GM18873 (cell line): ENCODE data around the gene GLYR1.

ENCODE experiments used
- ATAC-seq: cut with Tn5 transposase; IDR thresholded peaks from one replicate; pipeline ENCODE4 v1.9.1; 2021; ENCODE audit warnings: mild to moderate bottlenecking, moderate library complexity, moderate number of reproducible peaks; ENCODE audit not compliant: unreplicated experiment, low FRiP score

Gene GLYR1

DNA sequence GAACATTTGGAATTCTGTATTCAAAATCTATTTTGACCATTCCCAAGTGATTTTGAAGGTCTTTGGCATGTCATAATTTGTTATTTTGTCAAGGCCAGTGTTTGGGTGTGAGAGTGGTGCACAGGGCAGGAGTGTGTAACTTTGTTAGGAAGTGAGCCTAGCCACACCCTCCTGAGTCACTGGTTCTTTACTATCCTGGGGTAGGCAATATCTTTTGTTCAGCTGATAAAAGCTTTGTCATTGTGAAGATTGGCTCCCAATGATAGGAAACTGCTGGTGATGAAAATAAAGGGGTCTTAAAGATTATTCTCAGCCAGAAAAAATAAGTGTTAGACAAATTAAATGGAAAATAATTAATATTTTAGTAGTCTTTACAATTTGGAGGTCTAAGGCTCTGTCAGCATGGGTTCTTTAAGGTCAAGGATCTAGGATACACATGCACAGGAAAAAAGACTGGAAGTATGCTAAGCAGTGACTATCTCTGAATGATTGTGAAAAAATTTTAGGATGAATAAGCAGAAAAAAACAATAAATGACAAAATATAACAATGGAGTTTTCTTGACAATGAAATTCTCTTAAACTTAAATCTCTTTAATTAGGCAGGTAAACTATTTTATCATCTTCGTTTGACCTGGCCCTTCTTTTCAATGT lies 5.3 kb upstream of the GLYR1 start:
- ATAC-seq: no peak

DNA sequence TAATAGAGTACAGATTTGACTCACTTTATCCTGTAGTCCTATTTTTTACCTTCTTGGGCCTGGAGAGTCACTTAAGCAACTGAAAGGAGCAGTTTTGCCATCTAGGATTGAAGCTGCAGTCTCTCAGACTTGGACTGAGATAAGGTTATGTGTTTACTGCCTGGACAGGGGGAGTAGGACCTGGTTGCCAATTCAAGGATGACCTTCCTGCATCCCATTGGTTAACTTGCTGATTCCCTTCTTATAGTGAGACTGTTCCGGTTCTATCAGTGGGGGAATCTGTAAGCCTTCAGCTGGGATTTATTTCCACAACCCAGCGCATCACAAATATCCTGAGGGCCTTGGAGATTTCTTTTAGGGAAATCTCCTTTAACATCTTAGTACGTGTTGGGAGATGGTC lies 3.1 kb upstream of the GLYR1 start:
- ATAC-seq: no peak

DNA sequence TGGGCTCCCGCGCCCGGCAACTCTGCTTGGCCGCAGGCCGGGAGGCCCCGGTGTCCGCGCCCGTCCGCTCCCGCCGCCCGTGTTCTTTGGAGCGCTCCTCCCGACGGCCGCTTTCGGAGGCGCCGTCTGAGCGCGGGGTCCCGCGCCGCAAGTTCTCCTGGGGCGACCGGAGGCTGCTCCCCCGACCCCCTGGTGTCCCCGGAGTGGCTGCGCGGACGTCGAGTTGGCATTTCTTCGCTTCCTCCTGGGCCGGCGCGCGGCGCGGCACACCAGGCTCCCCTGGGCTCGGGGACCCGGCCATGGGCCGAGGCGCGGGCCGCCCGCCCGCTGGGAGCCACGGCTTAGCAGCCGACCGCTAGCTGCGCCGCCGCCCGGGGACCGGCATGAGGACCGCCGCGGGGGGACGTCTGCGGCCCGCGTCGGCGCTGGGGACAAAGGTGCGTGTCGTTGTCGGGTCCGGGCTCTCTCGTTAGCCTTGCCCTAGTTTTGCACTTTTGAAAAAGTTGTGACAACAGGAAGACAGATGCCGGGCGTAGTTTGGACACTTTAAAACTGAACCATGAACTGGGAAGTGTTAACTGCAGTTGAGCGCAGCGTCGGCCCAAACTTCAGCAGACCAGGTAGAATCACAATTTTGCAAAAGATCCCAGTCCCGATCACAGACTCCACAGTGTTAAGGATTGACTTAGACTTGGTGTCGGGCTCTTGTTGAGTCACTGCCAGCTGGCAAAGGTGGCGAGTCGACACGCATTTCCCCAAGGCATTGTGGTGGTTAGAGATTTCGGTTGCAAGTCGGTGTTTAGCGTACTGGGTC lies 893 bp upstream of the GLYR1 start:
- ATAC-seq: peak; percentile 13

GRCh38 chr16:4846503-4846900 lies 586 bp downstream of the GLYR1 start:
- ATAC-seq: no peak

- no peak for ATAC-seq
Measured at GRCh38 chr16:4840984-4841383, 6.1 kb downstream of the GLYR1 start.

DNA sequence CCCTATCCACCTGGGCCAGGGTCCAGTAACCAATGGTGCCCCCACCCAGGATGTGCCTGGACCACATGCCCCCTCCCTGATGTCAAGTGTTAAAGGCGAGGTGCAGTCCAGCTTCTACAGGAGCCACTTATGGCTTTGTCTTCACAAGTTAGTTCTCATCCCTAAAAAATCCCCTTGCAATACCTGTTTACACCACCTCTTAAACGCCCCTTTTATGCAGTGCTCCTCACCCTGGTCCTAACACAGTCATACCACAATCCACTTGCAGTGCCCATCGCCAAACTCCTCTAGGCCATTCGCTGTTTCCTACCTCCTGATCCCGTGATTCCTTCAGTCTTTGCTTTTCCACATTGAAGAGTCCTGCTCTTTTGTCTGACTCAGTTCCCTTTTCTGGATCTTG lies 7.1 kb downstream of the GLYR1 start:
- no peak for ATAC-seq

- ATAC-seq: no peak
Measured at GRCh38 chr16:4837733-4838501, 9.2 kb downstream of the GLYR1 start.

GRCh38 chr16:4836727-4837126 lies 10.4 kb downstream of the GLYR1 start:
- no peak for ATAC-seq

DNA sequence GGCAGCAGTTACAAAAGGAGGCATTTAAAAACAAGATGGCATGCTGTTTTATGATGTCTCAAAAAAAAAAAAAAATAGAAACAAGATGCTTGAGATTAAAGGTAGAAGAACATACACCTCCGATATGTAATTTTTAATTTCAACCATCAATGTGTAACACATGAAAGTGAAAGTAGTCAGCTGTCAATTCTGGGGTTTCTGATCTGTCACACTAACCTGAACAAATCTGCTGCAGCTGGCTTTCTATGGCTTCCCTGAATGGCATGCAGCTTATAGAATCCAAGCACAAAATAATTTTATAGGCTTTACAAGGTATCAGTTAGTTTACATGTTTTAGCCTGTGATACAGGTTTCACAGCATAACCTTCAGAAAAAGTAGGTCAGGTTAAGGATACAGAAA lies 13.5 kb downstream of the GLYR1 start:
- no peak for ATAC-seq

- ATAC-seq: no peak
Measured at GRCh38 chr16:4832698-4833343, 14.3 kb downstream of the GLYR1 start.

- no peak for ATAC-seq
Measured at GRCh38 chr16:4831616-4832015, 15.5 kb downstream of the GLYR1 start.

- ATAC-seq: no peak
Measured at GRCh38 chr16:4830408-4830807, 16.7 kb downstream of the GLYR1 start.

DNA sequence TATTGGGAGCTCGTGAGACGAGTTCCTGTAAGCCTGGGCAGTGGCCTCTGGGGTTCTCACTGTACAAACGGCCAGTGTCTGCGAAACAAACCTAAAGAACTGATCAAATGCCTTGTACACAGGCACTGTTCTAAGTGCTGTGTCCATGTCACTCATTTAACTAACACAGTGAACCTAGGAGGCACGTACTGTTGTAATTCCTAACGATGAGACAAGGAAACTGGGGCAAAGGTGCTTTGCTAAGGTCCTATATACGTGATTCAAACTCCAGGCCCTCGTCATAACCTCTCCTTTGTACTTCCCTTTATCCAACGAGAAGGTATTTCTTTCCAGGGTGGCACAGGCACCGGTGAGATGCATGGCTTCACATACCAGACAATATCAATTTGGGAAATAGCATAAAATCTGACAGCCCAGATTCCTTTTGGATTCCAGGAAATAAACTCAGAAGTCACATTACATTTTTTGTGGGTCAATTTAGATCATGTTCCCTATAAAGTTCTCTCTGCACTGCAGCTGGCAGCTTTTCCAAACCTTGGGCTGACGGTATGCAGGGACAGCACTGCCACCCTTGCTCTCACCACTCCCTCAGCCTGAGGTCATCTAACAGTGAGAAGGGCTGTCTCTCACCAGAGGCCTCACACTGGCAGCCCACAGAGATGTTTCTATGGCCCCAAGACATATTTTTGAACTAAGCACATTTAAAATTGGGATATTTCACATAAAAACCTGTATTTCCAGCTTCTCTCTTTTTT lies 18.3 kb downstream of the GLYR1 start:
- ATAC-seq: no peak

GRCh38 chr16:4826980-4827379 lies 20.1 kb downstream of the GLYR1 start:
- ATAC-seq: no peak

GRCh38 chr16:4826526-4826925 lies 20.6 kb downstream of the GLYR1 start:
- no peak for ATAC-seq

GRCh38 chr16:4825196-4825595 lies 21.9 kb downstream of the GLYR1 start:
- ATAC-seq: no peak

GRCh38 chr16:4820652-4821051 lies 26.4 kb downstream of the GLYR1 start:
- no peak for ATAC-seq

GRCh38 chr16:4814542-4815173 lies 32.4 kb downstream of the GLYR1 start:
- no peak for ATAC-seq

DNA sequence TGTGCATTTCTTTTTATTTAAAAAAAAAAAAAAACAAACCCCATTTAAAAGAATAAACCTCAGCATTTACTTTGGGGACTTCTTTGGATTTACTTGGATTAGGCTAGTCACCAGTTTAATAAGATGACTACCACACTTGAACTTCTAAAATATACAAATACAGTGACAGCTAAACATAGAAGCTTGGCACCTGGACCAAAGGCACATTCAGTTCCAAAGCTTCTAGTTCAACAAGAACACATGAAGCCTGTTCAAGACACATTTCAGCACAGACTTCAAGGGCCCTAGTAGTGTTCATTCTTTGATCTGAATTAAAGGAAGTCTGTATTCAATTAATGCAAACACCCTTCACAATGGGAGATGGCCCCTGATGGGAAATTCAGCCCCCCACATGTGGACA lies 33.0 kb downstream of the GLYR1 start:
- ATAC-seq: no peak
